ENCODE results near the gene TTI1. TPM values are rescaled to one million over a fixed set of nuclear protein-coding genes. Genes with fewer than 3 reads are reported as not detected.

TTI1 gene
- total RNA-seq, 2 donors from 2014 or later = 37.5 to 56.2 TPM

DNA sequence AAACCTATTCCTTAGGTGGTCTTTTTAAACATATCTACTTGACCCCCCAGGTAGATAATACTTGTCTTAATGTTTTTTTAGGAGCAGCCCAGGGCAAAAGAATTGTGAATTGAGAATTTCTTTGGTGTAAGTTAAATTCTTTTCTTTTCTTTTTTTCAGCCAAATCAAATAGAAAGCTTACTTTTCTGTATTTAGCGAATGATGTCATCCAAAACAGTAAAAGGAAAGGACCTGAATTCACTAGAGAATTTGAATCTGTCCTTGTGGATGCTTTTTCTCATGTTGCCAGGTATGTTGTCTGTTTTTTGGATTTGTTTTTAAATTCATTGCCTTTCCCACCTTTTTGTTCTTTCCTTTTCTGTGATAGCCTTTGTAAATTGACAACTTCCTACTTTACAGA, 7.0 kb upstream of the TTI1 start:
- Mint-ChIP-seq H3K4me3 (no peak overlapping the region), H3K27me3 (ENCODE audit: insufficient read depth) (no peaks in the 10 kb centered on the region), H3K27ac (no peak overlapping the region), H3K36me3 (ENCODE audit: low read depth) (peaks cover 59% of the 10 kb centered on the region), H3K4me1 (no peaks in the 10 kb centered on the region), H3K9me3 (no peaks in the 10 kb centered on the region)
- DNase-seq = no peak
- Histone ChIP-seq H3K4me3 (ENCODE audit: low read length) (no peak overlapping the region), H3K9ac (ENCODE audit: extremely low read depth, low read length, poor library complexity, severe bottlenecking) (no peak overlapping the region), H3K27me3 (ENCODE audit: control insufficient read depth, insufficient read depth, low read length, poor library complexity, severe bottlenecking) (no peaks in the 10 kb centered on the region), H3K9me3 (ENCODE audit: control insufficient read depth, low read length) (no peaks in the 10 kb centered on the region), H3K27ac (ENCODE audit: low read depth, low read length) (no peak overlapping the region), H3K4me1 (ENCODE audit: control insufficient read depth, insufficient read depth, low read length) (no peaks in the 10 kb centered on the region), H3K36me3 (ENCODE audit: control insufficient read depth, insufficient read depth, low read length) (peaks cover 76% of the 10 kb centered on the region)
- WGBS, 2 experiments (ENCODE audit: insufficient coverage in 1 of 2, insufficient read length in 1 of 2) = 67% methylated on average over 1 of the region's 1 CpG; no CpG with 5 or more reads in 1 of the 2 experiments
- TF ChIP-seq, protein P1, sequence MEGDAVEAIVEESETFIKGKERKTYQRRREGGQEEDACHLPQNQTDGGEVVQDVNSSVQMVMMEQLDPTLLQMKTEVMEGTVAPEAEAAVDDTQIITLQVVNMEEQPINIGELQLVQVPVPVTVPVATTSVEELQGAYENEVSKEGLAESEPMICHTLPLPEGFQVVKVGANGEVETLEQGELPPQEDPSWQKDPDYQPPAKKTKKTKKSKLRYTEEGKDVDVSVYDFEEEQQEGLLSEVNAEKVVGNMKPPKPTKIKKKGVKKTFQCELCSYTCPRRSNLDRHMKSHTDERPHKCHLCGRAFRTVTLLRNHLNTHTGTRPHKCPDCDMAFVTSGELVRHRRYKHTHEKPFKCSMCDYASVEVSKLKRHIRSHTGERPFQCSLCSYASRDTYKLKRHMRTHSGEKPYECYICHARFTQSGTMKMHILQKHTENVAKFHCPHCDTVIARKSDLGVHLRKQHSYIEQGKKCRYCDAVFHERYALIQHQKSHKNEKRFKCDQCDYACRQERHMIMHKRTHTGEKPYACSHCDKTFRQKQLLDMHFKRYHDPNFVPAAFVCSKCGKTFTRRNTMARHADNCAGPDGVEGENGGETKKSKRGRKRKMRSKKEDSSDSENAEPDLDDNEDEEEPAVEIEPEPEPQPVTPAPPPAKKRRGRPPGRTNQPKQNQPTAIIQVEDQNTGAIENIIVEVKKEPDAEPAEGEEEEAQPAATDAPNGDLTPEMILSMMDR (conservative IDR thresholded peaks at IDR 0.05) = no peak

DNA sequence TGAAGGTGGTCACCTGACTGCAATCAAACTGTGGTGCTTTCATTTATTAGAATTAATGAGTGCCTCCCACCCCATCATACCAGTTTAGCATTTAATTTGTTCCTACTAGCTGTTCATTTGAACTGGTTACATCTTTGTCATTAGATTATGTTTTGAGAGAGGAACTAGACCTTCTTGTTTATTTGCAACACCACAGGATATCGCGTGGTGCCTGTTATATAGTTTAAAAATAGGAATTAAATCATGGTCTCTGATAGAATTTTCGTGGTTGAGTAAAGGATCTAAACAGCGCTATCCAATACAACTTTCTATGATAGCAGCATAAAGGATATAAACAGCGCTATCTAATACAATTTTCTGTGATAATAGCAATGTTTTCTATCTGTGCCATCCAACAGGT, 3.1 kb upstream of the TTI1 start:
- WGBS, 2 experiments (ENCODE audit: insufficient coverage in 1 of 2, insufficient read length in 1 of 2) = 100% methylated on average over 3 to 5 of the region's 5 CpGs
- H3K36me3 ChIP-seq (ENCODE audit: control insufficient read depth, insufficient read depth, low read length) = peaks cover 47% of the 10 kb centered on the region
- Mint-ChIP-seq H3K36me3 (ENCODE audit: low read depth) (peaks cover 40% of the 10 kb centered on the region), H3K4me3 (no peak overlapping the region), H3K27ac (no peak overlapping the region), H3K27me3 (ENCODE audit: insufficient read depth) (no peaks in the 10 kb centered on the region), H3K4me1 (peaks cover 10% of the 10 kb centered on the region), H3K9me3 (no peaks in the 10 kb centered on the region)
- TF ChIP-seq, protein P1 (conservative IDR thresholded peaks at IDR 0.05) = no peak
- no peaks in the 10 kb centered on the region for H3K9me3 ChIP-seq (ENCODE audit: control insufficient read depth, low read length)
- no peak overlapping the region for H3K4me3 ChIP-seq (ENCODE audit: low read length)
- no peak overlapping the region for H3K27ac ChIP-seq (ENCODE audit: low read depth, low read length)
- no peaks in the 10 kb centered on the region for H3K4me1 ChIP-seq (ENCODE audit: control insufficient read depth, insufficient read depth, low read length)
- no peak for DNase-seq
- no peaks in the 10 kb centered on the region for H3K27me3 ChIP-seq (ENCODE audit: control insufficient read depth, insufficient read depth, low read length, poor library complexity, severe bottlenecking)
- H3K9ac ChIP-seq (ENCODE audit: extremely low read depth, low read length, poor library complexity, severe bottlenecking) = no peak overlapping the region

DNA sequence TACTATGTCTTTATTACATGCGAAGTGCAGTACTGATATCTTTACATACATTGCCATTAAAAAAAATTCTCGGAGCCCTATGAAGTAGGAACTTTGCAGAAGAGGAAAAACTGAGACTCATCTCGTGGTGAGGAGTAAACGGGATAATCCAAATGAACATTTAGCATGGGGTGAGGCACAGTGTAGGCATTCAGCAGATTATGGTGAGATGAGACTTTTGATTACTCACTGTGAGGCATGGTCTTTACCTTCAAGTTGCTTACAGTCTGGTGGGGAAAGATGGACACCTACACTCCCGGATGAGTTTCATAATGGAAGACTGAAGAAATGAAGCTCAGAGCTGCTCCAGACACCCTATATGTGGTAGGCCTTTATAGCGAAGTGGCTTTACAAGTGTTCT, 1.7 kb upstream of the TTI1 start:
- Mint-ChIP-seq H3K4me1 (peaks cover 10% of the 10 kb centered on the region), H3K27me3 (ENCODE audit: insufficient read depth) (no peaks in the 10 kb centered on the region), H3K4me3 (peak overlapping the region; percentile 97), H3K9me3 (no peaks in the 10 kb centered on the region), H3K36me3 (ENCODE audit: low read depth) (peaks cover 38% of the 10 kb centered on the region), H3K27ac (peak overlapping the region; percentile 99)
- Histone ChIP-seq H3K4me1 (ENCODE audit: control insufficient read depth, insufficient read depth, low read length) (no peaks in the 10 kb centered on the region), H3K4me3 (ENCODE audit: low read length) (peak overlapping the region; percentile 95), H3K9me3 (ENCODE audit: control insufficient read depth, low read length) (no peaks in the 10 kb centered on the region), H3K36me3 (ENCODE audit: control insufficient read depth, insufficient read depth, low read length) (peaks cover 33% of the 10 kb centered on the region), H3K27ac (ENCODE audit: low read depth, low read length) (no peak overlapping the region), H3K9ac (ENCODE audit: extremely low read depth, low read length, poor library complexity, severe bottlenecking) (no peak overlapping the region), H3K27me3 (ENCODE audit: control insufficient read depth, insufficient read depth, low read length, poor library complexity, severe bottlenecking) (no peaks in the 10 kb centered on the region)
- no peak for DNase-seq
- TF ChIP-seq, protein P1 (conservative IDR thresholded peaks at IDR 0.05) = no peak
- WGBS, 2 experiments (ENCODE audit: insufficient coverage in 1 of 2, insufficient read length in 1 of 2) = 92 to 94% methylated on average over 5 to 6 of the region's 6 CpGs

Data from endodermal cell (in vitro differentiated cells).